GM19372 (cell line): ENCODE measurements around the gene CRAT.

Experiments used
- ATAC-seq: cut with Tn5 transposase; IDR thresholded peaks from one replicate; pipeline ENCODE4 v1.9.1; 2021; ENCODE audit warnings: mild to moderate bottlenecking, low read depth, moderate library complexity; ENCODE audit not compliant: unreplicated experiment

CRAT gene

GRCh38 chr9:129068990-129069861 is 41.4 kb downstream of the CRAT start:
- no peak for ATAC-seq

GRCh38 chr9:129068110-129068509 is 42.5 kb downstream of the CRAT start:
- ATAC-seq = no peak

- no peak for ATAC-seq
Observed at GRCh38 chr9:129064499-129064908, 46.1 kb downstream of the CRAT start.

- ATAC-seq = no peak
Observed at GRCh38 chr9:129063061-129063460, 47.5 kb downstream of the CRAT start.

- ATAC-seq = no peak
Observed at GRCh38 chr9:129060991-129061390, 49.6 kb downstream of the CRAT start.

- no peak for ATAC-seq
Observed at GRCh38 chr9:129059796-129060785, 50.5 kb downstream of the CRAT start.

GRCh38 chr9:129058965-129059795 is 51.4 kb downstream of the CRAT start:
- ATAC-seq = no peak

- no peak for ATAC-seq
Observed at GRCh38 chr9:129054163-129054851, 56.3 kb downstream of the CRAT start.

- no peak for ATAC-seq
Observed at GRCh38 chr9:129053020-129053419, 57.6 kb downstream of the CRAT start.

- ATAC-seq = no peak
Observed at GRCh38 chr9:129052592-129052991, 58.0 kb downstream of the CRAT start.
